ENCODE measurements around the gene GPR156. TPM values are rescaled to one million over a fixed set of nuclear protein-coding genes. Genes with fewer than 3 reads are reported as not detected.

Gene GPR156
- total RNA-seq, 1 experiment from 2014 or later, result not detected

DNA sequence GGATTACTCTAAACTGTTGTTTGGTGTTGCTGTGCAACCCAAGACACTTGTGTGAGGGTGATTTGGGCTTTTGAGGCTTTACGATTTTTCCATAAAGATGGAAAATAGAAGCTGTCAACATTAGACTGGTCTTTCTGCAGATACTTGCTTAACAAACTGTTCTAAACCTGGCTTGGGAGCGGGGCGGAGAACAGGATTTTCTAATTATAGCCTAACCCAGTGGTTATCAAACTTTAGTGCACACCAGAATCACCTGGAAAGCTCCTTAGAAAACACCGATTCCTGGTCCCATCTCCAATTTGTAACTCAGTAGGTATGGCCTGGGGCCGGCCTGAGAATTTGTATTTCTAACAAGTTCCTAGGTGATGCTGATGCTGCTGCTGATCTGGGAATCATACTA lies 19.0 kb downstream of the GPR156 start:
- Histone ChIP-seq H3K9me3 (ENCODE audit: low read length) (no peaks in the 10 kb centered on the region), H3K79me2 (ENCODE audit: low read length) (no peaks in the 10 kb centered on the region), H3K4me3 (ENCODE audit: low read length) (no peak overlapping the region), H3K9ac (ENCODE audit: low read length) (no peak overlapping the region), H3K27ac (ENCODE audit: low read length) (no peak overlapping the region), H3K4me1 (ENCODE audit: low read length) (no peaks in the 10 kb centered on the region), H3K4me2 (ENCODE audit: low read depth, low read length, poor library complexity, severe bottlenecking) (no peak overlapping the region), H3K9me2 (replicated peaks; ENCODE audit: insufficient read depth, low read length) (no peaks in the 10 kb centered on the region), H4K20me1 (ENCODE audit: insufficient read depth, low read depth, low read length) (no peaks in the 10 kb centered on the region), H2AFZ (ENCODE audit: low read length) (no peak overlapping the region), H3K27me3 (ENCODE audit: low read length) (no peaks in the 10 kb centered on the region), H3K36me3 (ENCODE audit: insufficient read depth, low read length) (no peaks in the 10 kb centered on the region)
- no peak for DNase-seq

DNA sequence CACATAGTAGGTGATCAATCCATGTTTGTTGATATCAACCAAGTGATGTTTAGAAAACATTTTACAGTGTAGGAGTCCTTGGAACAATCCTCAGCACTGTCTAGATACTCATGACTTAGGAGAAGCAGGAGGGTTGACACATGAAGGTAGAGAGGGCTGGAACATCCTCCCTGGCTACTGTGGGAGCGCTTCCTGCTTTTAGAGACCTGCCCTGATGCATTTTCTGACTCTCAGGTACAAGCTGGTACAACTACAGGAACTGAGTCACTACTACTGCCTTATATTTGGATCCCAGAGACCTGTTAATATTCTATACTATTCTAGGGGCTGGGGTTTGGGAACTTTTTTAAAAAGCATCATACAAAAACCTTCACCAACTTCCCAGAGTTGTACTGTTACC lies 20.1 kb downstream of the GPR156 start:
- H3K27ac ChIP-seq (ENCODE audit: low read length), result no peak overlapping the region
- no peaks in the 10 kb centered on the region for H4K20me1 ChIP-seq (ENCODE audit: insufficient read depth, low read depth, low read length)
- DNase-seq, result no peak
- no peaks in the 10 kb centered on the region for H3K27me3 ChIP-seq (ENCODE audit: low read length)
- no peak overlapping the region for H3K4me2 ChIP-seq (ENCODE audit: low read depth, low read length, poor library complexity, severe bottlenecking)
- H3K9me2 ChIP-seq (replicated peaks; ENCODE audit: insufficient read depth, low read length), result no peaks in the 10 kb centered on the region
- no peaks in the 10 kb centered on the region for H3K36me3 ChIP-seq (ENCODE audit: insufficient read depth, low read length)
- no peak overlapping the region for H2AFZ ChIP-seq (ENCODE audit: low read length)
- no peaks in the 10 kb centered on the region for H3K4me1 ChIP-seq (ENCODE audit: low read length)
- H3K79me2 ChIP-seq (ENCODE audit: low read length), result no peaks in the 10 kb centered on the region
- no peaks in the 10 kb centered on the region for H3K9me3 ChIP-seq (ENCODE audit: low read length)
- no peak overlapping the region for H3K9ac ChIP-seq (ENCODE audit: low read length)
- no peak overlapping the region for H3K4me3 ChIP-seq (ENCODE audit: low read length)

DNA sequence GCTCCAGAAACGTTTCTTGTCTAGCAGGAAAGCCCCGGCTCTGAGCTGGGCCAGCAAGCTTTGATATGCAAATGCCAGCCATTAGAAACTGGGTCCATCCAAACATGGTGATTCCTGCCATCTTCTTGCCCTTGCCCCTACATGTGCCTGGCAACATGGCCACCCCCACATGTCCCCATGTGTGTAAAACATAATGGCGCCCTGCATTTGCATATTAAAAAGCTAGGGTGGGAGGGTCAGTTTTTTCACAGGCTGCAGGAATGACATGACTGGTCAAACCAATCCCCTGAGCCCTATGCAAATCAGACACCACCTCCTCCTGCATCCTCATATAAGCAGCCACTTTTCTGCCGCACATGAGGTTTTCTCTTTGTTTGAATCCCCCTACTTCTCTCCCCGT lies 21.2 kb downstream of the GPR156 start:
- Histone ChIP-seq H3K4me2 (ENCODE audit: low read depth, low read length, poor library complexity, severe bottlenecking) (no peak overlapping the region), H3K27ac (ENCODE audit: low read length) (no peak overlapping the region), H3K4me3 (ENCODE audit: low read length) (no peak overlapping the region), H3K9me3 (ENCODE audit: low read length) (no peaks in the 10 kb centered on the region), H2AFZ (ENCODE audit: low read length) (no peak overlapping the region), H3K79me2 (ENCODE audit: low read length) (no peaks in the 10 kb centered on the region), H3K27me3 (ENCODE audit: low read length) (no peaks in the 10 kb centered on the region), H3K36me3 (ENCODE audit: insufficient read depth, low read length) (no peaks in the 10 kb centered on the region), H3K9ac (ENCODE audit: low read length) (no peak overlapping the region), H3K9me2 (replicated peaks; ENCODE audit: insufficient read depth, low read length) (no peaks in the 10 kb centered on the region), H4K20me1 (ENCODE audit: insufficient read depth, low read depth, low read length) (no peaks in the 10 kb centered on the region), H3K4me1 (ENCODE audit: low read length) (no peaks in the 10 kb centered on the region)
- peak; percentile 46 for DNase-seq

DNA sequence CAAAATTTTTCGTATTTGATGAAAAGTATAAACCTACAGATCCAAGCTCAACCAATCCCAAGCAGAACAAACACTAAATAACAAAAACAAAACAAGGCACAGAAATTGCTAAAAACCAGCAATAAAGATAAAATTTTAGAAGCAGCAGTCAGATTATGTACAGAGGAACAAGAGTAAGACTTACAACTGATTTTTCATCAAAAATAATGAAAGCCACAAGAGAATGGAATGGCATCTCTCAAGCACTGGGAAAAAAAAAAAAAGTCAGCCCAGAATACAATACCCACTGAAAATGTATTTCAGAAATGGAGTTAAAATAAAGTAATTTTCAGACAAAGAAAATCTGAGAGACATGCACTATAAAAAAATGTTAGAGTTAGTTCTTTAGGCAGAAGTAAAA lies 27.0 kb downstream of the GPR156 start:
- H3K36me3 ChIP-seq (ENCODE audit: insufficient read depth, low read length), result no peaks in the 10 kb centered on the region
- no peak overlapping the region for H3K4me3 ChIP-seq (ENCODE audit: low read length)
- H3K9me2 ChIP-seq (replicated peaks; ENCODE audit: insufficient read depth, low read length), result no peaks in the 10 kb centered on the region
- H4K20me1 ChIP-seq (ENCODE audit: insufficient read depth, low read depth, low read length), result no peaks in the 10 kb centered on the region
- no peaks in the 10 kb centered on the region for H3K9me3 ChIP-seq (ENCODE audit: low read length)
- no peak overlapping the region for H3K27ac ChIP-seq (ENCODE audit: low read length)
- H2AFZ ChIP-seq (ENCODE audit: low read length), result no peak overlapping the region
- H3K4me1 ChIP-seq (ENCODE audit: low read length), result no peaks in the 10 kb centered on the region
- H3K79me2 ChIP-seq (ENCODE audit: low read length), result no peaks in the 10 kb centered on the region
- no peaks in the 10 kb centered on the region for H3K27me3 ChIP-seq (ENCODE audit: low read length)
- DNase-seq, result no peak
- no peak overlapping the region for H3K9ac ChIP-seq (ENCODE audit: low read length)
- H3K4me2 ChIP-seq (ENCODE audit: low read depth, low read length, poor library complexity, severe bottlenecking), result no peak overlapping the region

DNA sequence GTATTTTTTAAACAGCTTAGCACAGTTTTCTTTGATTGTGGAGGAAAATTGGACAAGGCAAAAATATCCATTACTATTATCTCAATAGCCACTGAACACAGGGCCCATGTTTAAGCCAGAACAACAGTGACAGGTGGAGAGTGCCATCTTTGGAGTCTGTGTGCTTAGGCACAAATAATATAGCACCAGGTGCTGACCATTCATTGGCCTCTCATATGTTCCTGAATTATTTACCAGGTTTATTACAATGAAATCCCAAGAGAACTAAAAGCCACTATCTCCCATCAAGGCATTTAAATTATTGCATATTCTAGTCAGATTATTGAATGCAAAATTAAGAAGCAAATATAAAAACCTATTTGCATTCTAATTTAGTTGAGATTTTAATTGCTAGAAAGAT lies 39.6 kb downstream of the GPR156 start:
- Histone ChIP-seq H3K9ac (ENCODE audit: low read length) (no peak overlapping the region), H4K20me1 (ENCODE audit: insufficient read depth, low read depth, low read length) (no peaks in the 10 kb centered on the region), H3K9me2 (replicated peaks; ENCODE audit: insufficient read depth, low read length) (no peaks in the 10 kb centered on the region), H3K4me1 (ENCODE audit: low read length) (no peaks in the 10 kb centered on the region), H3K27ac (ENCODE audit: low read length) (no peak overlapping the region), H3K4me2 (ENCODE audit: low read depth, low read length, poor library complexity, severe bottlenecking) (no peak overlapping the region), H3K79me2 (ENCODE audit: low read length) (no peaks in the 10 kb centered on the region), H3K27me3 (ENCODE audit: low read length) (no peaks in the 10 kb centered on the region), H3K36me3 (ENCODE audit: insufficient read depth, low read length) (no peaks in the 10 kb centered on the region), H3K9me3 (ENCODE audit: low read length) (no peaks in the 10 kb centered on the region), H2AFZ (ENCODE audit: low read length) (no peak overlapping the region), H3K4me3 (ENCODE audit: low read length) (no peak overlapping the region)
- DNase-seq, result no peak

DNA sequence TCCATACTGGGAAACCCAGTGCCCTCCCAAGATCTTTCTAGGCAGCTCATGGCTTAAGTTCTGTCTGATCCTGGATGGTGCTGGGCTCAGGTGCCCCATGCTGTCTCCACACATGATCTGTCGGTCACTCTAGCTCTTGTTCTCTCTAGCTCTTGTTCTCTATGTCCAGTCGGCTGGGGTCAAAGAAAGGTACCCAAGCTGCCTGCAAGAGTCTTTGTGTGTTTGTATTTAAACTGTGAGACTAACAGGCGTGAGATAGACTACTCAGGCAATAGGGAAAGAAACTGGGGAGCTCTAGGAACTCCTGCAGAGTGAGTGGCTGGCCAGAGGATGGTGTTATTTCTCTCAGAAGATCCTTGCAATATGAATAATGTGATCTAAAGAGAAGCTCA lies 40.2 kb downstream of the GPR156 start:
- Histone ChIP-seq H3K4me3 (ENCODE audit: low read length) (no peak overlapping the region), H3K9ac (ENCODE audit: low read length) (no peak overlapping the region), H3K4me1 (ENCODE audit: low read length) (no peaks in the 10 kb centered on the region), H3K9me3 (ENCODE audit: low read length) (no peaks in the 10 kb centered on the region), H3K27ac (ENCODE audit: low read length) (no peak overlapping the region), H3K9me2 (replicated peaks; ENCODE audit: insufficient read depth, low read length) (no peaks in the 10 kb centered on the region), H3K36me3 (ENCODE audit: insufficient read depth, low read length) (no peaks in the 10 kb centered on the region), H3K27me3 (ENCODE audit: low read length) (no peaks in the 10 kb centered on the region), H3K79me2 (ENCODE audit: low read length) (no peaks in the 10 kb centered on the region), H3K4me2 (ENCODE audit: low read depth, low read length, poor library complexity, severe bottlenecking) (no peak overlapping the region), H2AFZ (ENCODE audit: low read length) (no peak overlapping the region), H4K20me1 (ENCODE audit: insufficient read depth, low read depth, low read length) (no peaks in the 10 kb centered on the region)
- no peak for DNase-seq

DNA sequence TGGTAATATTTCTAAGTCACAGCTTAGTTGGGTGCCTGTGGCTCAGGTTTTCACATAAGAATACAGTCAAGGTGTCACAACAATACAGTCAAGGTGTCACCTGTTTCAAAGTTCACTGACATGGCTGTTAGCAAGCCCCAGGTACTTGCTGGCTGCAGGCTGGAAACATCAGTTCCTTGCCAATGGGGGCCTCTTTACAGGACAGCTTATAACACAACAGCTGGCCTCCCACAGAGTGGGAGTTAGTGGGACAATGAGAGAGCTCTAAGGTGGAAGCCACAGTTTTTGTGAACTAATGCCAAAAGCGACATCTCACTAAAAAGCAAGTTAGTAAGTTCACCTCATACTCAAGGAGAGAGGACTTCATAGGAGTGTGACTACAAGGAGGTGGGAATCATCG lies 45.4 kb downstream of the GPR156 start:
- Histone ChIP-seq H3K9me2 (replicated peaks; ENCODE audit: insufficient read depth, low read length) (no peaks in the 10 kb centered on the region), H3K4me2 (ENCODE audit: low read depth, low read length, poor library complexity, severe bottlenecking) (no peak overlapping the region), H3K27ac (ENCODE audit: low read length) (no peak overlapping the region), H3K9me3 (ENCODE audit: low read length) (no peaks in the 10 kb centered on the region), H3K36me3 (ENCODE audit: insufficient read depth, low read length) (no peaks in the 10 kb centered on the region), H2AFZ (ENCODE audit: low read length) (no peak overlapping the region), H4K20me1 (ENCODE audit: insufficient read depth, low read depth, low read length) (no peaks in the 10 kb centered on the region), H3K9ac (ENCODE audit: low read length) (no peak overlapping the region), H3K79me2 (ENCODE audit: low read length) (no peaks in the 10 kb centered on the region), H3K27me3 (ENCODE audit: low read length) (no peaks in the 10 kb centered on the region), H3K4me3 (ENCODE audit: low read length) (no peak overlapping the region), H3K4me1 (ENCODE audit: low read length) (no peaks in the 10 kb centered on the region)
- DNase-seq, result no peak

DNA sequence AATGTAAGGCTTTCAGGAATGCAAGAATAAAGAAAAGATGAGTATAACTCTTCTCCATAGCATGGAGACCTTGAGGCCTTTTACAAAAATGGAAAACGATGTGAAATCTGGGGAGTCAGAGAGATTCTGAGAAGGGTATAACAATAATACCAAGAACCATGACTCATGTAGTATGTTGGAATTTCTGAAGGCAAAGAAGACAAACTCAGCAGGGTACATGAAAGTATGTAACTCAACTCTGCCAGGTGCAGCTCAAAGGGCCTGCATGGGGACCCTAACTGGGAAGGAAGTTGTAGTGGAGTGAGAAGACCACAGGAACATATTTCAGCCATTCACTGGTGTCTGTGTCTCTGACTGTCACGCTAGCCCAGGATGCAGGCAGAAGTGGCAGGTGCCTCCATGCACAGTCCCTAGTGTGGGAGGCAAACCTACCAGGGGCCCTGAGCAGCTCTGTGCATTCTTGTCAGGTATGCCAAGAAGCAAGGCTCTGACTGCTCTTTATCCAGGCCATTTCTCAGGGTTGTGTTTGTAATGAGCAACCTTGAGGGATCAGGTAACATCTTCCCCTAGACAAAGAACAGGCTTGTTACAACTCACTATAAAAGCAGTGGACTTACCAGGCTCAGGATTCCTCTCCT lies 57.2 kb downstream of the GPR156 start:
- H3K9me2 ChIP-seq (replicated peaks; ENCODE audit: insufficient read depth, low read length), result no peaks in the 10 kb centered on the region
- H3K4me2 ChIP-seq (ENCODE audit: low read depth, low read length, poor library complexity, severe bottlenecking), result no peak overlapping the region
- H3K9ac ChIP-seq (ENCODE audit: low read length), result no peak overlapping the region
- no peak overlapping the region for H3K27ac ChIP-seq (ENCODE audit: low read length)
- no peaks in the 10 kb centered on the region for H3K27me3 ChIP-seq (ENCODE audit: low read length)
- no peaks in the 10 kb centered on the region for H3K4me1 ChIP-seq (ENCODE audit: low read length)
- no peaks in the 10 kb centered on the region for H3K9me3 ChIP-seq (ENCODE audit: low read length)
- no peak overlapping the region for H3K4me3 ChIP-seq (ENCODE audit: low read length)
- H3K36me3 ChIP-seq (ENCODE audit: insufficient read depth, low read length), result no peaks in the 10 kb centered on the region
- DNase-seq, result no peak
- no peaks in the 10 kb centered on the region for H4K20me1 ChIP-seq (ENCODE audit: insufficient read depth, low read depth, low read length)
- H3K79me2 ChIP-seq (ENCODE audit: low read length), result no peaks in the 10 kb centered on the region
- H2AFZ ChIP-seq (ENCODE audit: low read length), result no peak overlapping the region

DNA sequence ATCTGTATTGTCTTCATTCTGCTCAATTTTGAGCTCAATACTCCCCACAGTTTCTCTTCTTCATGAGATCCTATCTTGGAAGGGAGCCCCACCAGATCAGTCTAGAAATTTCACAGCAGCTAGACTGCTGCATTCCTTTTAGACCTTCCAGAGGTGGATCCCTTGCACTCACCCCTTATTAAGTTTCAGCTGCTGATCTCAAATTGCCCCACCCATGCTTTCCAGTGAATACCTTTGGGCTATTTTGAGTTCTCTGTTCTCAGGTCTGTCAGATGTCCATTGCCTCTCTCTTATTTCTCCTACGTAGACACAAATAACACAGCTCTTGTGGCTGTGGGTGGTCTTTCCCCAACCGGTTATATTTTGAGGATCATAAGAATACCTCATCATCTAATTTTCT lies 60.8 kb downstream of the GPR156 start:
- Histone ChIP-seq H3K9ac (ENCODE audit: low read length) (no peak overlapping the region), H2AFZ (ENCODE audit: low read length) (no peak overlapping the region), H3K4me2 (ENCODE audit: low read depth, low read length, poor library complexity, severe bottlenecking) (no peak overlapping the region)

More for the DNA sequence above, 60.8 kb downstream of the GPR156 start:
- H3K9me2 ChIP-seq (replicated peaks; ENCODE audit: insufficient read depth, low read length), result no peaks in the 10 kb centered on the region
- H4K20me1 ChIP-seq (ENCODE audit: insufficient read depth, low read depth, low read length), result no peaks in the 10 kb centered on the region
- peak; percentile 23 for DNase-seq
- no peaks in the 10 kb centered on the region for H3K9me3 ChIP-seq (ENCODE audit: low read length)
- no peaks in the 10 kb centered on the region for H3K4me1 ChIP-seq (ENCODE audit: low read length)
- H3K27ac ChIP-seq (ENCODE audit: low read length), result no peak overlapping the region
- no peak overlapping the region for H3K4me3 ChIP-seq (ENCODE audit: low read length)
- no peaks in the 10 kb centered on the region for H3K36me3 ChIP-seq (ENCODE audit: insufficient read depth, low read length)
- H3K79me2 ChIP-seq (ENCODE audit: low read length), result no peaks in the 10 kb centered on the region
- no peaks in the 10 kb centered on the region for H3K27me3 ChIP-seq (ENCODE audit: low read length)
